HT1080 (cell line): ENCODE data around the gene SLC66A2. TPM values are rescaled to one million over a fixed set of nuclear protein-coding genes. Genes with fewer than 3 reads are reported as not detected.
"Not testable (repeated sequence)": the region's sequence is repeated elsewhere in the genome, so short reads cannot be mapped to it uniquely, and the experiment has no call there.

Experiments used
- DNase-seq: peaks from one replicate; pipeline ENCODE4 v3.0.0-alpha.2; 2015; ENCODE audit warnings: low read depth
- total RNA-seq: library from RNA; depleted of rRNA; stranded (reverse); fragments of >200 nt; shearing (Covaris generic); gene quantifications from 2 replicates; pipeline ENCODE4 v1.2.3, GENCODE V29; 2014

SLC66A2 gene
- total RNA-seq, 1 experiment from 2014 or later = 45.8 TPM

DNA sequence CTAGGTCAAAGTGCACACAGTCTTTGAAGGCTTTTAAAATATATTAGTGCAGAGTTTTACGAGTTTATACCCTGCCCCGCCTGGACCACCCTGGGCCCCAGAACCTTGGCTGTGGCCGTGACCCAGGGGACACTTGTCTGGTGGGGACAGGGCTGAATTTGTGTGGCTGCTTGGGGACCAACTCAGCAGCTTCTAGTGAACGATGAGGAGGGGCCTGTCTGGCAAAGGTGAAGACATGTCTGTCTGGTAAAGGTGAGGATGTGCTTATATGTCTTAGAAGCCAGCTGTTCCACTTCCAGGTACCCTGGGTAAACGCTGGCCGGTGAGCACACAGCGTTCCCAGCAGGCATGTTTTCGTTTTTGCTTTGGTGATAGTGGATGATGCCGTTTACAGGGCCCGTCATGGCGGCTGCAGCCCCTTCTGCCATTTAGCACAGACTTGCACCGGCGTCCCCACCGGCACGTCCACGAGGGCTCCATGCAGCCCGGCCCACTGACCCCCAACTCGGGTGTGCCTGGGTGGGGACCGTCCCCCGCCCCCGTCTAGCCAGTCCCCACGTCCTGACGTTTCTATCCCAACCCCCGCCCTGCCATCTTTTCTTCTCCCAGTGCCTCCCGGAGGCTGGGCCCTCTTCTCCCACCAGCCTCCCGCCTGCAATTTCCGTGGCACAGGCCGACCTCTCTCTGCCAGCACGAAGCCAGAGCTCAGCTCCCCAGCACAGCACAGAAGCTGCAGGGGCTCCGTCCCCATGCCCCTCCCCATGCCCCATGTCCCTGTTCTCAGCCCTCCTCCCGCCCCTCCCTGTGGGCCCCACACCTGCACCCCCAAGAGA is 67.8 kb downstream of the SLC66A2 start:
- DNase-seq = no peak

- no peak for DNase-seq
Observed at GRCh38 chr18:79882522-79883241, 68.8 kb downstream of the SLC66A2 start.

DNA sequence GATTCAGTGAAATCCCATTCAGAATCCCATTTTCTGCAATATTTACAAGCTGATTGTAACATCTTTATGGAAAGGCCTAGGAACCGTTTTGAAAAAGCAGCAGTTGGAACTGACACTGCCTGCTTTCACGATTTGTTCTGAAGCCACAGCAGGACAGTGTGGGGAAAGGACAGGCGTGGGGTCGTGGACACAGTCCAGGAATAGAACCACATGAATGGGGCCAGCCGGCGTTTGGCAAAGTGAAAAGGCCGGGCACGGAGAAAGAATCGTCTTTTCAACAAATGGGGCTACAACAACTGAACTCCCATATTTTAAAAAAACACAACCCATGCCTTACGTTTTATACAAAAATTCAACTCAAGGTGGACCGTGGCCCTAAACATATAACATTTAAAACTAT is 69.8 kb downstream of the SLC66A2 start:
- DNase-seq = no peak

DNA sequence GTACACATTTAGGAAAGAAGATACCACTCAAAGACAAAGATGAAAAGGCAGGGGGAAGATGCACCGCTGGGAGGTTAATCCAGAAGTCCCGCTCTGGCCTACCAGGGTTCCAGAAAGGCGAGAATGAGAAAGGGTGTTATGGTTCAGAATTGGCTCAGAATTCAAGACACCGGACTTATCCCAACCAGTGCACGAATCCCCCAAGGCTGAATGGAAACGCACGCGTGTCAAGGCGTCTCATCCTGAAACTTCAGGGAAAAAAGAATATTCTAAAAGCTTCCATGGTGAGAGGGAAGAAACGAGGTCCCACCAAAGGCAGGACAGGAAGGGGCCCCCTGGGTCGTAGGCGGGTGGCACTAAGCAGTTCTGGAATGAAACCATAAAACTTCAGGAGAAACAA is 71.9 kb downstream of the SLC66A2 start:
- no peak for DNase-seq

DNA sequence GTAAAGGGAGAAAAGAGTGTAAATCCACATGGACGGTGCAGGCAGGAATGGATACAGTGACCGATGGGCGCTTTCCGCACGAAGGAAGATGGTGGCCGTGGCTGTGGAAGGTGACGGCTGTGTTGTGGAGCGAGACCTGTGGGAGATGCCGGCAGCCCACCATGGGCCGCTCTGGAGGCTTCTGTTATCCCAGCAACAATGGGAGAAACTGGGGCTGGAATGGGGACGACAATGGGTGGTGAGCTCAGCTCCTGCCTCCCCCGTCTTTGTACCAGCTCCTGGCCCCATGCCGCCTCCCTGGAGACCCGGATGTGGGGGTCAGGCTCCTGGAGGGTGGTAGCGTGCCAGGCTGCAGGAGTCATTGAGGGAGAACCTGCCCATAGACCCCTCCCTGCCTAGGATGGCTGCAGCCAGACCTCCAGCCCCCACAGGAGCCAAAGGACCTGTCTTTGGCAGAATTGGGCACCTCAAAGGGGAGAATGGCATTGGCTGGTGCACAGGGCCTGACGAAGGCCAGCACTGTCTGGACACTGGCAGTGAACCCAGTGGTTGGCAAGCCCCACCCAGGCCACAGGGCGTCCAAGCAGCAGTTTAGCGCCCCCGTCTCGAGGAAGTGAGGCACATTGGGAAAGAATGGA is 72.6 kb downstream of the SLC66A2 start:
- DNase-seq = no peak

GRCh38 chr18:79878246-79878645 is 73.2 kb downstream of the SLC66A2 start:
- not testable (repeated sequence) for DNase-seq

GRCh38 chr18:79877163-79878091 is 74.0 kb downstream of the SLC66A2 start:
- DNase-seq = no peak

- no peak for DNase-seq
Observed at GRCh38 chr18:79876497-79876896, 75.0 kb downstream of the SLC66A2 start.

DNA sequence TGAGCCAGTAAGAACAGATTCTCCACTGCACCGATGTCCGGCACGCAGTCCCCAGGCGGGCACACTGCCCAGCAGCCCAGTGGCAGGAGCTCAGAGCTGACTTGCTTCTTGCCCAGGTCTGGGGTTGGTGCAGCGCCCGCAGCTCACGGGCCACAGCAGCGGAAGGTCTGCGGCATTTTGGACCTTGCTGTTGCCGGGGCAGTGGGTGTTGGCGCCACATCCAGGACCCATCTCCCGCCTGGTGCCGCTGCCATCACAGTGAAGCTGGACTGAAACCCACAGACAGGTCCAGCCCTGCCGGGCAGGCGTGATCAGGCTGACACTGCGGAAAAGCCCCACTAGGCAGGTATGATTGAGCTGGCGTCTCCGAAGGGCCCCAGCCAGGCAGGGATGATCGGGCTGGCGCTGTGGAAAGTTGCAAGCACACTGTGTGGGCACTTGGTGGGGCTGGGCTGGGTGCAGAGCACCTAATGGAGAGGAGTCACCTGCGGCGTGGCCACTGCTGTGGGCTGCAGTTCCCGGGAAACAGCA is 75.5 kb downstream of the SLC66A2 start:
- DNase-seq = no peak

DNA sequence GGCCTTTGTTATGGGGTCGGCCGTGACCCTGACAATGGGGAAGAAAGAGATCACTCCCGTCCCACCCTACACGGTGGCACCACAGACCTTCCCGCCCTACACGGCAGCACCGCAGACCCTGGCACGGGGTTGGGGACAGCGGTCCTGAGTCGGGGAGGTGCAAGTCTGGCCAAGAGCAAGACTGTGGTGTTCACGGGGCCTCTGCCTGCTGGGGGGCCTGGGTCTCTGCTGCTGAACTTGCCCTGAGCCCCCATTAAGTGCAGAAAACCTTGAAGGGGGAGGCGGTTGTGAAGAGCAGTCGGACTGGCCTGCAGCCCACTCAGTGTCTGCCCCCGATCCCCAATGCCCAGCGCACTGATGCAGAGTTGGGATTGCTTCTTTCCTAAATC is 75.9 kb downstream of the SLC66A2 start:
- DNase-seq = no peak

DNA sequence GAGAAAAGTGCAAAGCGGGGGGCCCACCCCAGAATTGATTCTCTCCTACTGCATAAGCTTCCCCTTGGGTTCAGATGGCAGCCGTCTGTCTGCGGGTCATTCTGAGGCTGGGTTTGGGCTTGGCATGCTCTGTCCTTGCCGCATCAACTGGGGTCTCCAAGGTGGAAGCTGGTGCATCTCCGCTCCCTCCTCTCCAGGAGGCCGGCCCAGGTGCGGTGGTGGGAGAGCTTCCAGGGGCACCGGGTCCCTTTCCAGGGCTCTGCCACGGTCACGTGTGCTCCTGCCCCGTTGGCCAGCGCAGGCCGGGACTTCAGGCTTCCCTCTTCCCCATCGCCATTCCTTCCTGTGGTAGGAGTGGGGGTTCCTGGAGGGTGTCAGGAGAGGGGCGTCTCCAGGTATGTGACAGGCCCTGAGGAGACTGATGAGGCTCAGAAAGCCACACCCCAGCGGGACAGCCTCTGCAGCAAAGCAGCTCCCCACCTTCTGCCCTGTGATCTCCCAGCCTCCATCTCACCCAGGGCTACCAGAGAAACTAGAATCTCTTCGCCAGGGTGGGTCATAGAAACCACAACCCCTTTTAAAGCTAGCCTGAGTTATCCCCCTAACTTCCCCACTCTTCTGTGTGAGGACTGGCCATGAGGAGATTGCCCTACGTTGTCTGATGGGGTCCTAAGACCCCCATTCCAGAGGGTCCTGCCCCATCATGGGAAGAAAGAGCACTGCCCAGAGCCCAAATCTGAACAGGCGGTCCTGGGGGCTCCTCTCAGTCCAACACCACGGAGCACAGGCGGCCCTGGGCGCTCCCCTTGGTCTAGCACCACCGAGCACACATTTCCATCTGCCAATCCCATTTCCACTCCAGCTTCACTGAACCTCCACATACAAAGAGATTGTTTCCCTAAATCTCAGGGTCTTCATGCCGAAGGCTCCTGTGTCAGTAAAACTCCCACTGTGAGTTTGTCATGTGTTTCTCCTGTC is 76.6 kb downstream of the SLC66A2 start:
- no peak for DNase-seq

- DNase-seq = no peak
Observed at GRCh38 chr18:79873449-79874110, 77.9 kb downstream of the SLC66A2 start.

GRCh38 chr18:79872527-79873444 is 78.7 kb downstream of the SLC66A2 start:
- no peak for DNase-seq

DNA sequence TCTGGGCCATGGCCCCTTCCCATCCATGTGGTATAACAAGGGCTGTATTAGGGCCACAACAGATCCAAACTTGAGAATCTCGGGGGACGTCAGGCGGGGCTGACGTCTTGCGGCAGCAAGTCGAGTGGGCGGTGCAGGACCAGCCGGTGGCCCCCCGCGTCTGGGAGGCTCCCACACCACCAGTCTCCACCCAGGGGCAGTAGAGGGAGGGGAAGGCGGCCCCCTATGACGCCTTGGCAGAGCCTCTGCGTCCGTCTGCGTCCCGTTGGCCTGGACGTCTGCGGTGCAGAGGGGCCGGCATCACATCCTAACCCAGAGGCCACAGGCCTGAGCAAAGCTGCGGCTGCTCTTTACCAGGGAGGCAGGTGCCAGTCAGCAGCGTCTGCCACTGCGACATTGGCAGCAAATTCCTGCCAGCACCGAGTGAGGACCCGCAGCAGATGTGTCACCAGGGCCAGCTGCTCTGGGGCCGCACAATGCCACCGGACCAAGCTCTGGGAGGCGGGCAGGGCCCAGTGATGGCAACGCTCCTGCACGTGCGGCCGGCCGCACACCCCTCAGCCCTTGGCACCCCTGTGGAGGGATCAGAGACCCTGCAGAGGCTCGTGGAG is 79.9 kb downstream of the SLC66A2 start:
- no peak for DNase-seq

DNA sequence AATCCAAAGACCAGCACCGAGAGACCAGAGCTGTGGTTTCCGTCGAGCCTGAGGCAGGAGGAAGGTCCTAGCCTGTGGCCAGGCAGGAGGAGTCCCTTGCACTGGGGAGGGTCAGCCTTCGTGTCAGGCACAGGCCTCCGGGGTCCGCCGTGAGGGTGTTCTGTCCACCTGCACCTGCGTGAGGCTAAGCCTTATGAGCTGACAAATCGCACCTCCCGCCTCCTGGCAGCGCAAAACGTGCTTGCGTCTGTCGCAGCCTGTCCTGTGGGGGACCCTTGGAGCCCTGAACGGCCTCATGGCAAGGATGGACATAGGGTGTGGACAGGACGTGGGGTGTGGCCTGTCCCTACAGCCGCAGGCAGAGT is 80.4 kb downstream of the SLC66A2 start:
- no peak for DNase-seq

DNA sequence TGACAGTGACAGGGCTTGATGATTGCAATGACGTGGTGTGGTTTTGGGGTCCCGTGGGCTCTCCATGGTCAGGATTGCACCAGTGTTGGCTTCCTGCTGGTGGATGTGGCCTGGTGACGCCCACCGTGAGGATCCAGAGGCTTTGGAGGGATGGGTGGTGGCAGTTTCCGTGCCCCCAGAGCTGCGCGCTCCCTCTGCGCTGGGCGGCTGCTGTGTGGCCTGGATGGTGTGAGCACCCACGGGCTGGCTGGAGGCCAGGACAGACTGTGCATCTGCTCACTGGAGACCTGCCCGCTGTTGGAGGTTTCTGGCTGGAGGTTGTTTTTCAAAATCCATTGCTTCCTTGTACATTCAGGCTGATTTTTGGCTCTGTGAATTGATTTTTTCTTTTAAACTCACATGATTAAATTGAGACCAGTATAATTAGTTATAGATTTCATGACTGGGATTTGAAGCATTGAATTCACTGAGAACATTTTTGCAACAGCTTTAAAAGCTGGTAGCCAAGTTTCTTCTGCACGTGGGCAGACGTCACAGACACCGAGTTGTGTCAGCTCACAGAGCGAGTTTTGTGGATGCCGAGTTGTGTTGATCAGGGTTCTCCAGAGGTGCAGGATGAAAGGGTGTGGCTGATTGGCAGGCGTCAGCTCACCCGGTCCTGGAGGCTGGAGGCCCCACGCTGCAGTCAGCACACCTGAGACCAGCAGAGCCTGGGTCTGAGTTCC is 81.0 kb downstream of the SLC66A2 start:
- DNase-seq = no peak
